ENCODE data around the gene RPS6KA4. TPM values are rescaled to one million over a fixed set of nuclear protein-coding genes. Genes with fewer than 3 reads are reported as not detected.

Gene RPS6KA4
- total RNA-seq, 1 donor: 72.1 TPM

DNA sequence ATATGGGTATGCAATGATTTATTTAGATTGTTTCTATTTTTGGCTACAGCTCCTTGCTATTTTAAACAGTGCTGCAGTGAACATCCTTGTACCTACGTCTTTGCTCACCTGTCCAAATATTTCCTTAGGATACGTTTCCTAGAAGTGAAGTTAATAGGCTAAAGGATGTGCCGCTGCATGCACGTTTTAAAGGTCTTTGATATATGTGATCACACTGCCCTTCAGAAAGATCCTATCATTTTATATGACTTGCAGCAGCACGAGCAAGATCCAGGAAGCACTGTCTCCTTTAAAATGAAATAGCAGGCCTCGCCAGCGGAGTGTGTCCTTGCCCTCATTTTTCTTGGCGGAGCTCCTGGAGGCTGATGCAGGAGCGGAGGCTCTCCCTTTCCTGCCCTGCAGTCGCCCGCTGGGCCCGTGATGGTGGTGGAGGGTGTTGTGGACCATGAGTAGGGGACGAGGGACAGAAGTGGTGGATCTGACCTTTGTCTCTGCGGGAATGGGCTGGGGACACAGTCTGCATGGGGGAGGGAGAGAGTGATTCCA lies 19.4 kb downstream of the RPS6KA4 start:
- peak; percentile 58 for DNase-seq (ENCODE audit: low read depth)
- TF ChIP-seq, protein P1, sequence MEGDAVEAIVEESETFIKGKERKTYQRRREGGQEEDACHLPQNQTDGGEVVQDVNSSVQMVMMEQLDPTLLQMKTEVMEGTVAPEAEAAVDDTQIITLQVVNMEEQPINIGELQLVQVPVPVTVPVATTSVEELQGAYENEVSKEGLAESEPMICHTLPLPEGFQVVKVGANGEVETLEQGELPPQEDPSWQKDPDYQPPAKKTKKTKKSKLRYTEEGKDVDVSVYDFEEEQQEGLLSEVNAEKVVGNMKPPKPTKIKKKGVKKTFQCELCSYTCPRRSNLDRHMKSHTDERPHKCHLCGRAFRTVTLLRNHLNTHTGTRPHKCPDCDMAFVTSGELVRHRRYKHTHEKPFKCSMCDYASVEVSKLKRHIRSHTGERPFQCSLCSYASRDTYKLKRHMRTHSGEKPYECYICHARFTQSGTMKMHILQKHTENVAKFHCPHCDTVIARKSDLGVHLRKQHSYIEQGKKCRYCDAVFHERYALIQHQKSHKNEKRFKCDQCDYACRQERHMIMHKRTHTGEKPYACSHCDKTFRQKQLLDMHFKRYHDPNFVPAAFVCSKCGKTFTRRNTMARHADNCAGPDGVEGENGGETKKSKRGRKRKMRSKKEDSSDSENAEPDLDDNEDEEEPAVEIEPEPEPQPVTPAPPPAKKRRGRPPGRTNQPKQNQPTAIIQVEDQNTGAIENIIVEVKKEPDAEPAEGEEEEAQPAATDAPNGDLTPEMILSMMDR (IDR thresholded peaks at IDR 0.05; ENCODE audit: insufficient read depth, low read length): no peak
- no peak overlapping the region for H3K4me3 ChIP-seq (ENCODE audit: low read depth, low read length)

DNA sequence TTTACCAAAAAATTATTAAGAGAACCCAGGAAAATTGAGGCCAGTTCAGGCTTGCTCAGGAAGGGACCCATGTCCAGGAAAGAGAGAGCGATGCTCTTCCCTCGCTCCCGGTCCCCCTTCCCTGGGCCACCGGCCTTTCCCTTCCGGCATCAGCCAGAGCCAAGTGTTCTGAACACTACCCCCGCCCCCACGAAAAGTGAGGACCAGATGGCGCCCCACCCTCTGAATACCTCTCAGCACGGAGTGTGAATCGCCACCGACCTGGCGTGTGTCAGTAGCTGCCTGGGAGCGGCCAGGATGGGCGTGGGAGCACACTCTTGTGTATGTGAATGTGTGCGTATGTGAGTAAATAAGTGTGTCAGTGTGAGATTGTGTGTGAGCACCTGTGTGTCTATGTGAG lies 20.2 kb downstream of the RPS6KA4 start:
- no peak overlapping the region for H3K4me3 ChIP-seq (ENCODE audit: low read depth, low read length)
- no peak for DNase-seq (ENCODE audit: low read depth)
- TF ChIP-seq, protein P1 (IDR thresholded peaks at IDR 0.05; ENCODE audit: insufficient read depth, low read length): no peak

DNA sequence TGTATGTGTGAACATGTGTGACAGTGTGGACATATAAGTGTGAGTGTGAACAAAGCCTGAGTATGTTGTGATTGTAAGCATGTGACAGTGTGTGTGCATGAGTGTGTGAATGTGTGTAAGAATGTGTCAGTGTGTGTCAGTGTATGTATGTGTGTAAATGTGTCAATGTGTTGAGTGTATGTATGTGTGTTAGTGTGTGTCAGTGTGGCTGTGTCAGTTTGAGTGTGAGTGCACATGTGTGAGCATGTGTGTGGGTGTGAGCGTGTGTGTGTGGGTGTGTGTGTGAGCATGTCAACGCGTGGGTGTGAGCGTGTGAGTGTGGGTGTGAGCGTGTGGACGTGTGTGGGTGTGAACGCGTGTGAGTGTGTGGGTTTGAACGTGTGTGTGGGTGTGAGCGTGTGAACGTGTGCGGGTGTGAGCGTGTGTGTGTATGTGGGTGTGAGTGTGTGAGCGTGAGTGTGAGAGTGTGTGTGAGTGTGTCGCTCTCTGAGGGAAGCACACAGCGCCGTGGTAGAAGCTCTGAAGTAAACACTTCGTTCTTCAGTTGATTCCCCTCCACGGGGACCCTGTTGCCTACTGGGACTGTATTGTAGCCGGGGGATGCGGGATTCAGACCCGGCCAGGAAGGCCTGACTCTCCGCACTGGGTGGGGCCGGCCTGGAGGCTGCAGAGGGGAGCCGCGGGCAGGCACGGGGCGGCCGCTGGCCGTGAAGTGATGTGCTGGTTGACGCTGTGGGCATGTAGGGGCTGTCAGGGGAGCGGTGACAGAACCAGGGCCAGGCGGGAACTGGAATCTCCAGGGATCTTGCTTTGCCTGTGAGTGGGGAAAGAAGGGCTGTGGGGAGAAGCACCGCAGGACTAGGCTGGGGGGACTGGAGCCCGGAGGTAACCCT lies 21.1 kb downstream of the RPS6KA4 start:
- TF ChIP-seq, protein P1 (IDR thresholded peaks at IDR 0.05; ENCODE audit: insufficient read depth, low read length): no peak
- no peak overlapping the region for H3K4me3 ChIP-seq (ENCODE audit: low read depth, low read length)
- DNase-seq (ENCODE audit: low read depth): no peak

DNA sequence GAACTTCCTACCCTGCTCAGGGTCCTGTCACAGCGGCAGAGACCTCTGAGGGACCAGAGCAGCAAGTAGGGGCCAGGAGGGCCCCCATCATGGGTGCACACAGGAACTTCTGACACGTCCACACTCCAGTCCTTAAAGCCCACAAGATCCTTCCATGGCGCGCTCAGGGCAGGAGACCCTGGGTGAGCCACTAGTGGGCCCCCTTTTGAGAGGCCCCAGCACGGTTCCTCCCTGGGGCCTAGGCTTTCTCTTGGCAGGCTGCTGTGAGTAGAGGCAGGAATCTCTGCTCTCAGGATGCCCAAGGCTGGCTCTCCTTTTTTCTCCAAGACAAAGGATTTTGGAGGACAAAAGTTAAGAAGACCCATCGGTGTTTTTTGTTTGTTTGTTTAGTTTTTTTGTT lies 22.4 kb downstream of the RPS6KA4 start:
- H3K4me3 ChIP-seq (ENCODE audit: low read depth, low read length): no peak overlapping the region
- TF ChIP-seq, protein P1 (IDR thresholded peaks at IDR 0.05; ENCODE audit: insufficient read depth, low read length): no peak
- DNase-seq (ENCODE audit: low read depth): no peak

DNA sequence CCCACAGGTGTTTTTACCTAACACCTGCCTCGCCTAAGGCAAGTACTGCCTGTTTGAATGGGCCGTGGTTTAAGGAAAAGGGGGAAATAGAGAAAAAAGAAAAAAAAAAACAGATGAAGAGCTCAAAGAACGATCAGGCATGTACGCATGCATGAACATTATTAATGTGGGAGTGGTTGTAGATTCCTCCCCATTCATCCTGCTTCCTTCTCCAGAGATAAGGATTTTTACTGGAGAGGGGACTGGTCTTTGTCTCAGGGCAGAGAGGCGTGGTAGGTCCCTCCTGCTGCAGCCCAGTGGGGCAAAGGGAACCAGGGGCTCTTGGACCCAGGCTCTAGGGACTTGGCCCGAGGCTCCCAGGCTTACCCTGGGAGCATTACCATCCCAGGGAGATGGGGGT lies 23.1 kb downstream of the RPS6KA4 start:
- TF ChIP-seq, protein P1 (IDR thresholded peaks at IDR 0.05; ENCODE audit: insufficient read depth, low read length): no peak
- no peak overlapping the region for H3K4me3 ChIP-seq (ENCODE audit: low read depth, low read length)
- no peak for DNase-seq (ENCODE audit: low read depth)

DNA sequence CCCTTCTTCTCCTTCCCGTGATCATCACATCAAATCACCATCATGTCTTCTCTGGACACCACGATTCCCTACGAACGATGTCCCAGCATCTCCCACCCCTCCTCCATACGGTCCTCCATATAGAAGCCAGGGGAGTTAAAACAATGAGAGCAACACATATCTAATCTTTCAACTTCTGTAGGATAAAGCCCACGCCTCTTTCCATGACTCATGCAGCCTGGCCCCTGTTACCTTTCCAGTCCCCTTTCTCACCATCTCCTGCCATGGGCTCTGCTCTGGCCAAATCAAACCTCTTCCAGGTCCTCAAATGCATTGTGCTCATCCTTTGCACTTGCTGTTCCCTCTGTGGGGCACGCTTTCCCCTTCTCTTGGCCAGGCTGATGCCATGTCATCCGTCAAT lies 23.6 kb downstream of the RPS6KA4 start:
- no peak overlapping the region for H3K4me3 ChIP-seq (ENCODE audit: low read depth, low read length)
- TF ChIP-seq, protein P1 (IDR thresholded peaks at IDR 0.05; ENCODE audit: insufficient read depth, low read length): no peak
- no peak for DNase-seq (ENCODE audit: low read depth)

Measured in fibroblast of the aortic adventitia (primary cell).